Measurements from ENCODE around the gene RGS9.
"Not testable (repeated sequence)": the region's sequence is repeated elsewhere in the genome, so short reads cannot be mapped to it uniquely, and the experiment has no call there.

RGS9 gene

DNA sequence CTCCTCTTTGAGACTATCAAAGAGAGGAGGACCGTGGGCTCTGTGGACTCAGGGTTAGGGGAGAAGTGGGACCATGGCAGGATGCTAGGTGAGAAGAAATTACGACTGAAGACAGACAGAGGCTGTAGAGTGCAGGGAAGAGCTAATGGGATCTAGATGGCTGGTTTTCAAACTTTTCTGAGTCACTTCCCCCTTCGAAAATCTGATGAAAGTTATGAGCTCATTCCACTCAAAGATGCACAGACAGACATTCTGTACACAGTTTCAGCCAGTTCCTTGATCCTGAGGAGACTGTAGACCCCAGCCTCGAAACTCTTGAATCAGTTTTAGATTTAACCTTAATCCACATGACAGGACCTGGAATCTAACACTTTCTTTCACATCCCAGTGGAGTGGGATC lies 40.7 kb downstream of the RGS9 start:
- Mint-ChIP-seq H3K4me1 (ENCODE audit: low read depth) (peaks cover 64% of the 10 kb centered on the region), H3K27me3 (no peaks in the 10 kb centered on the region), H3K27ac (peak overlapping the region; percentile 2), H3K9me3 (peaks cover 5% of the 10 kb centered on the region), H3K36me3 (ENCODE audit: low read depth) (no peaks in the 10 kb centered on the region), H3K4me3 (no peak overlapping the region)

DNA sequence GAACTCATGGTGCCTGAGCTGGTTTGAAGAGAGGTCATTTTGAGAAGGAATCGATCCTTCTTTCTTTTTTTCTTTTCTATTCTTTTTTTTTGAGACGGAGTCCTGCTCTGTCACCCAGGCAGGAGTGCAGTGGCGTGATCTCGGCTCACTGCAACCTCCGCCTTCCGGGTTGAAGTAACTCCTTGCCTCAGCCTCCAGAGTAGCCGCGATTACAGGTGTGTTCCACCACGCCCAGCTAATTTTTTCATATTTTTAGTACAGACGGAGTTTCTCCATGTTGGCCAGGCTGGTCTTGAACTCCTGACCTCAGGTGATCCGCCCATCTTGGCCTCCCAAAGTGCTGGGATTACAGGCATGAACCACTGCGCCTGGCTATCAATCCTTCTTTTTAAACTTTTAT lies 43.1 kb downstream of the RGS9 start:
- H3K9me3 Mint-ChIP-seq; H3K27me3 Mint-ChIP-seq; H3K36me3 Mint-ChIP-seq (ENCODE audit: low read depth): not testable (repeated sequence)
- Mint-ChIP-seq H3K4me1 (ENCODE audit: low read depth) (peaks cover 73% of the 10 kb centered on the region), H3K4me3 (peak overlapping the region; percentile 37), H3K27ac (peak overlapping the region; percentile 92)

DNA sequence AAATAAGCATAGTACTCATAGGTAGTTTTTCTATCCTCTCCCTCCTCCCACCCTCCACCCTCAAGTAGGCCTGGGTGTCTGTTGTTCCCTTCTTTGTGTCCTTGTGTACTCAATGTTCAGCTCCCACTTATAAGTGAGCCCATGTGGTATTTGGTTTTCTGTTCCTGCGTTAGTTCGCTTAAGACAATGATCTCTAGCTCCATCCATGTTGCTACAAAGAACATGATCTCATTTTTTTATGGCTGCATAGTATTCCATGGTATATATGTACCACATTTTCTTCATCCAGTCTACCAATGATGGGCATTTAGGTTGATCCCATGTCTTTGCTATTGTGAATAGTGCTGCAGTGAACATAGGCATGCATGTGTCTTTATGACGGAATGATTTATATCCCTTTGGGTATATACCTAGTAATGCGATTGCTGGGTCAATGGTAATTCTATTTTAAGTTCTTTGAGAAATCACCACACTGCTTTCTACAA lies 43.6 kb downstream of the RGS9 start:
- H3K27me3 Mint-ChIP-seq; H3K36me3 Mint-ChIP-seq (ENCODE audit: low read depth); H3K9me3 Mint-ChIP-seq: not testable (repeated sequence)
- peak overlapping the region; percentile 92 for H3K27ac Mint-ChIP-seq
- H3K4me3 Mint-ChIP-seq: peak overlapping the region; percentile 17
- peaks cover 73% of the 10 kb centered on the region for H3K4me1 Mint-ChIP-seq (ENCODE audit: low read depth)

DNA sequence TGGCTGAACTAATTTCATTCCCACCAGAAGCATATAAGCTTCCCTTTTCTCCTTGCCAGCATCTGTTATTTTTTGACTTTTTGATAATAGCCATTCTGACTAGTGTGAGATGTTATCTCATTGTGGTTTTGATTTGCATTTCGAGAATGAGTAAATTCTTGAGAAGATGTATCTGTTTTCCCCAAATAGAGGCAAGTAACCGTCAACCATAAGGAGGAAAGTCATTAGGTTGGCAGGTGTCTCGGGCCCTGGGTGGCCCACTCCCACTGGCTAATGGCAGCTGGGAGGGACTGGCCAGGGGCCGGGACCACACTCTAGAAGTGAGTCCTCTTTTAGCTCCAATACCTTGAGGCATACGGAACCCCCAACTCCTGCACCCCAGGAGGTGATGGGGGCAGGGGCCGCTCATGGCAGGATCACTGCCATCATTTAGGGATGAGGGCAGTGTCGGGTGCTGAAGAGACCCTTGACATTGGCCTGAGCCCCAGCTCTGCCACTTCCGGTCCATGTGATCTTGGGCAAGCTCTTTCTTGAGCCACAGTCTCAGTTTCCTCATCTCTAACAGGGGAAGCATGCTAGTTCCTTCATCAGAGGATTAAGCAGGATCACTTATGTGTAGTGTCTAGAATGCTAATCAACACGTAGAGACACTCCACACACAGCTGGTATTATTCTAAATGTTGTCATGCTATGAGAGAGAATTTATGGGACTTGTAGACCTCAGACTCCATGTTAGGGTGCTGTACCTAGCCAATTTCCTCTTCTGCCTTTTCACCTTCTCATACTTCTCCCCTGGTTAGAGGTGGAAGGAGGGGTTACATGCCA lies 44.3 kb downstream of the RGS9 start:
- H3K4me1 Mint-ChIP-seq (ENCODE audit: low read depth): peaks cover 71% of the 10 kb centered on the region
- no peaks in the 10 kb centered on the region for H3K36me3 Mint-ChIP-seq (ENCODE audit: low read depth)
- H3K4me3 Mint-ChIP-seq: peak overlapping the region; percentile 17
- H3K9me3 Mint-ChIP-seq: peaks cover 5% of the 10 kb centered on the region
- H3K27me3 Mint-ChIP-seq: peaks cover 7% of the 10 kb centered on the region
- peak overlapping the region; percentile 92 for H3K27ac Mint-ChIP-seq

DNA sequence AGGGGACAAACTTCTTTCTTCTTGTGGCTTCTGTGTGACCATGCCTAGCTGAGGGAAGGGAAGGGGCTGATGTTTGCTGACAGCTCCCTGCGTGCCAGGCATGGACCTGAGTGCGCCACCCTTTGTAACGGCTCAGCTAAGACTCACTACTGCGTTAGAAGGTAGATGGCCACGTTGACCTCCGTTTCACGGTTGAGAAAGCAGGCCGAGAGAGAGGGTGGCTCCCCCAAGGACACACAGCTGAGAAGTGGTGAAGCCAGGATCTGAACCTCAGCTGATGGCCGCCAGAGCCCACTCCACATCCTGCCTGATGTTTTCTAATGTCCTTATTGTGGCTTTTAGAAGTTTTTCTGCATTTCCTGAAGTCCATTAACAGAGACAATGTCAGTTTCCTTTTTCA lies 45.1 kb downstream of the RGS9 start:
- Mint-ChIP-seq H3K27ac (peak overlapping the region; percentile 92), H3K4me3 (no peak overlapping the region), H3K27me3 (peaks cover 7% of the 10 kb centered on the region), H3K9me3 (peaks cover 5% of the 10 kb centered on the region), H3K36me3 (ENCODE audit: low read depth) (no peaks in the 10 kb centered on the region), H3K4me1 (ENCODE audit: low read depth) (peaks cover 63% of the 10 kb centered on the region)

DNA sequence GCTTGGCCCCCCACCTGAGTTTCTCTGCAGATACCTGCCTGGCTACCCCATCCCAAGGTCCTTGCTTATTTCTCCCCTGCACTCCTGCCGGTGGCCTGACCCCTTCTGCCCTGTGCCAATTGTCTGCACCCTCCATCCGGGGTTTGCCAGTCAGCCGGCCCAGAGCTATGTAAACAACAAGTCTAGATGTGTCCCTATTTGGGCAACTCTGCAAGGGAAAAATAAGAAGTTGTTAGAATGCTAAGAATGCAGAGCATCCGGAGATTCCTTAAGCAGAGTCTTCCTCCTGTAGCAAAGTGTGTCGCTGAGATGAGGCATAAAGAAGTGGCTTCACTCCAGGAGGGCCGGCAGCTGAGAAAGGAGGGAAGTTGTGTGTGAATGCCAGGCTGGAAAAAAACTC lies 46.6 kb downstream of the RGS9 start:
- H3K36me3 Mint-ChIP-seq (ENCODE audit: low read depth): no peaks in the 10 kb centered on the region
- H3K27ac Mint-ChIP-seq: no peak overlapping the region
- no peaks in the 10 kb centered on the region for H3K9me3 Mint-ChIP-seq
- no peak overlapping the region for H3K4me3 Mint-ChIP-seq
- H3K4me1 Mint-ChIP-seq (ENCODE audit: low read depth): peaks cover 51% of the 10 kb centered on the region
- peaks cover 7% of the 10 kb centered on the region for H3K27me3 Mint-ChIP-seq

DNA sequence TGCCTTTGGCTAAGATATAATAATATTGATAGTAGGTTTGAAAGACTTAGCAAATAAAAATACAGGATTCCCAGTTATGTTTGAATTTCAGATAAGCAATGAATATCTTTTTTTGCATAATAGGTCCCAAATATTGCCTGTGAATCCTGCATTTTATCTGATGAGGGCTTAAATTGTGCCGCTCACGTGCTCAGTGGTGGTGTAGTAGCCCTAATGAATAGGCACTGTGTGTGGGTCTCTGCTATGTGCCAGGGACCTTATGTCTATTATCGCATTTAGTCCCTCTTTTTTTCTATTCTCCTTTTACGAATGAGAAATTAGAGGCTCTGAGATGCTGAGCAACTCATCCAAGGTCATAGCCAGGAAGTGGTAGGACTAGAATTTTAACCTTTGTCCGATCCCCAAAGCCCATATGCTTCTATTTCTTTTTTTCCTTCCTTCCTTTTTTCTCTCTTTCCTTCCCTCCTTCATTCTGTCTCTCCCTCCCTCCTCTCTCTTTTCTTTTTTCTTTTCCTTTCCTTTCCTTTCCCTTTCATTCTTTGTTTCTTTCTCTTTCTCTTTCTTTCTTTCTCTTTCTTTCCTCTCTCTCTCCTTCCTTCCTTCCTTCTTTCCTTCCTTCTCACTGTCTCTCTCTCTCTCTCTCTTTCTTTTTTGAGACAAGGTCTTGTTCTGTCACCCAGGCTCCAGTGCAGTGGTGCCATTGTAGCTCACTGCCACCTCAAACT lies 47.2 kb downstream of the RGS9 start:
- Mint-ChIP-seq H3K27ac (no peak overlapping the region), H3K9me3 (no peaks in the 10 kb centered on the region), H3K36me3 (ENCODE audit: low read depth) (no peaks in the 10 kb centered on the region), H3K27me3 (peaks cover 7% of the 10 kb centered on the region), H3K4me1 (ENCODE audit: low read depth) (peaks cover 44% of the 10 kb centered on the region), H3K4me3 (no peak overlapping the region)

DNA sequence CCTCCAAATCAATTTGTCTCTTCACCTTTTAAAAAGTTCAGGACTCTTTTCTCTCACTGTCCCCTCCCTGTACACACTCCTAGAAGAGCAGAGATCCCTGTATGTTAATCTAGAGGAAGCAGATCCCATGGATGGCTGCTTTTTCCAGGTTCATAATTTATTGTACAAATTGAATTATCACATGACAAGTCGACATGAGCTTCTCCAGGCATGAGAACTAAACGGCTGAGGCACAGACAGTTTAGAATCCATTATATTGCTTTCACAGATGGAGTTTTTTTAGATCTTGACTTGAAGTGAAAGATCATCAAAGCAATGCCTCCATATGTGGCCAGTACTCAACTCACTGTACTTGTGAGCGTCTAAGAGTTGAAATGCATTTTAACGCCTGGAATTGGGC lies 47.9 kb downstream of the RGS9 start:
- no peaks in the 10 kb centered on the region for H3K36me3 Mint-ChIP-seq (ENCODE audit: low read depth)
- H3K27me3 Mint-ChIP-seq: peaks cover 7% of the 10 kb centered on the region
- no peaks in the 10 kb centered on the region for H3K9me3 Mint-ChIP-seq
- H3K4me3 Mint-ChIP-seq: no peak overlapping the region
- no peak overlapping the region for H3K27ac Mint-ChIP-seq
- peaks cover 38% of the 10 kb centered on the region for H3K4me1 Mint-ChIP-seq (ENCODE audit: low read depth)

DNA sequence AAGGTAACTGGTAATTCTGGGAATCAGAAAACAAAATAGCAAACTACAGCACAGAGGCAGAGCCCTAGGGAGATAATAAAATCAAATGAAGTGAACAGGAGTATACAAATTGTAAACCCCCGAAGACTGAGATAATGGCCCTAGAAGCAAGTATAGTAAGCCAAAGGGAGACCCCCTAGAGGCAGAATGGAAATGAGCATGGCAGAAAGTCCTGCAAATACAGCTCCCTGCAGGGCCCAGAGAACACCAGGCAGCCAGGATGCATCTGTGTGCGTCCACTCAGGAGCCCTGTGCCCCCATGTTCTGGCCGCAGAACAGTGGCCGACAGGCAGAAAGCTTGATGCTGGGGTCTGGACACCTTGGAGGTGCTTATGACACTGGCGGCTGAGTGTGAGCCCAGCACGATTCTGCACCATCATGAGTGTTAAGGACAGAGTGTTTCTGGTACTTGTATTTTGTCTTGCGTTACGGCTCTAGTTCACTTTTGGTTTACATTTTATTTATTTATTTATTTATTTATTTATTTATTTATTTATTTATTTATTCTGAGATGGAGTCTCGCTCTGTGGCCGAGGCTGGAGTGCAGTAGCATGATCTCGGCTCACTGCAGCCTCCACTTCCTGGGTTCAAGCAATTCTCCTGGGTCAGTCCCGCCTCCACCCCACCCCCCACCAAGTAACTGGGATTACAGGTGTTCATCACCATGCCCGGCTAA lies 48.7 kb downstream of the RGS9 start:
- Mint-ChIP-seq H3K36me3 (ENCODE audit: low read depth) (no peaks in the 10 kb centered on the region), H3K27me3 (peaks cover 7% of the 10 kb centered on the region), H3K9me3 (no peaks in the 10 kb centered on the region), H3K4me3 (no peak overlapping the region), H3K4me1 (ENCODE audit: low read depth) (peaks cover 30% of the 10 kb centered on the region), H3K27ac (no peak overlapping the region)

DNA sequence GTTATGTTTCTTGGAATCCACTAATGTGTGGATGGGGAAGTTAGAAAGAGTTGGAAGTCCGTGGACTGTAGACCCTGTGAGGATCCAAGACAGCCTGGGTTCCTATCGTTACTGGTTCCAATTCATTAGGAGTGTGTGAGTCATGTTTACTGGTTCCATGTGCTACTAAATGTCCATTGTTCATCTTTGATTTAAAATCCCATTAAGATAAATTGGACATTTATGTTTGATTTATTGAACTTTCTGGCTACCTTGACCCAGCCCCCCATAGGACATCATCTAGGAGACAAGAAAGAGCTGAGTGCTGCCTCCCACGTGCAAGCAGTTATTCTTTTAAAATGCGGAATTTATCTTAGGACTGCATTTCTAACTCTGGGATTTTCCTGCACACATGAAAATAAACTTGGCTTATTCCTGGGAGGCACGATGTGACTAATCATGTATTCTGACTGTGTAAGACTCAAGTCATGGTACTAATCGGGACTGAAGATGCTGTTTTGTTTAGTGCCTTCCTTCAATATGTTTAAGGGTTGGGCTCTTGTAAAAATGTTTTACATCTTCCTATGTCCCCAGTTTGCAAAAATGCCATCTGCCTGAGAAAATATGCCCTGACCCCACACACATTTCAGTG lies 53.4 kb downstream of the RGS9 start:
- Mint-ChIP-seq H3K27ac (peak overlapping the region; percentile 36), H3K4me1 (ENCODE audit: low read depth) (peaks cover 31% of the 10 kb centered on the region), H3K27me3 (no peaks in the 10 kb centered on the region), H3K9me3 (no peaks in the 10 kb centered on the region), H3K36me3 (ENCODE audit: low read depth) (no peaks in the 10 kb centered on the region), H3K4me3 (no peak overlapping the region)

DNA sequence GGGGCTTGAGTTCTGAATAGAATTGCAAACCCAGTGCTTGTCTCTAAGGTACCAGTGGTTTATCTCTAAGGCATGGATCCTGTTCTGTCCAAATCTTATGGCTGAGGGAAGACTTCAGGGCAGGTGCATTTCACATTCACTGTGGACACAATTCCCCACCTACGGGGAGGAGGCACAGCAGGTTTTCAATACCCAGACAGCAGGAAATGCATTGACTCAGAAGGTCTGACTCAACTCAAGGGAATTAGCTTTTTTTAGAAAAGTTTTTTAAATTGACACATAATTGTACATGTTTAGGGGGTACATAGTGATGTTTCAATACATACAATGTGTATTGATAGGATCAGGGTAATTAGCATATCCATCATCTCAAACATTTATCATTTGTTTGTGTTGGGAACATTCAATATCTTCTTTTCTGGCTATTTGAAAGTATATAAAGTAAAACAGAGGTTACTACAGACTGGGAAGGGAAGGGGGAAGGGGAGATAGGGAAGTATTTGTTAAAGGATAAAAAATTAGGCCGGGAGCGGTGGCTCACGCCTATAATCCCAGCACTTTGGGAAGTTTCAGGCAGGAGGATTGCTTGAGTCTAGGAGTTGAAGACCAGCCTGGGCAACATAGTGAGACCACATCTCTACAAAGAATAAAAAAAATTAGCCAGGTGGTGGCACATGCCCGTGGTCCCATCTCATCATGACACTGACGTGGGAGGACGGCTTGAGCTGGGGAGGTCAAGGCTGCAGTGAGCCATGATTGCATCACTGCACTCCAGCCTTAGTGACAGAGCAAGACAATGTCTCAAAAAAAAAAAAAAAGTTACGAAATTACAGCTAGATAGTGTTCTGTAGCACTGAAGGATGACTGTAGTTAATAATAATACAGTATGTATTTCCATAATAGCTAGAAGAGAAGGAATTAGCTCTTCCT lies 54.9 kb downstream of the RGS9 start:
- H3K36me3 Mint-ChIP-seq (ENCODE audit: low read depth): no peaks in the 10 kb centered on the region
- H3K4me3 Mint-ChIP-seq: no peak overlapping the region
- peak overlapping the region; percentile 84 for H3K27ac Mint-ChIP-seq
- peaks cover 44% of the 10 kb centered on the region for H3K4me1 Mint-ChIP-seq (ENCODE audit: low read depth)
- H3K9me3 Mint-ChIP-seq: no peaks in the 10 kb centered on the region
- no peaks in the 10 kb centered on the region for H3K27me3 Mint-ChIP-seq

DNA sequence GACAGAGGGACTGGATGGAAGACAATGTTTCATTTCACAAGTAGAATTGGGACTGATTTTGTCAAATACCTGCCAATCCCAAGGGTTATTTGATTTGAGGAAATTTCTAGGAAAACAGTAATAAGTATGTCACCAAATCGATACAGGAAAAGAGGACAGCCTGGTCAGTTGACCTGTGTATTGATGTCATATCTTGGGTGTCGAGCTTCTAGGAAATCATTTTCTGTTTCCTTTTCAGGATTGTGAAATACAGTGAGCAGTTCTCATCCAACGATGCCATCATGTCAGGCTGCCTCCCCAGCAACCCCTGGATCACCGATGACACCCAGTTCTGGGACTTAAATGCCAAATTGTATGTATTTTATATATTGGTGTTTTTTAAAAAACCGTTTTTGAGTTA lies 56.1 kb downstream of the RGS9 start:
- Mint-ChIP-seq H3K36me3 (ENCODE audit: low read depth) (no peaks in the 10 kb centered on the region), H3K27ac (no peak overlapping the region), H3K9me3 (no peaks in the 10 kb centered on the region), H3K27me3 (no peaks in the 10 kb centered on the region), H3K4me1 (ENCODE audit: low read depth) (peaks cover 55% of the 10 kb centered on the region), H3K4me3 (no peak overlapping the region)

DNA sequence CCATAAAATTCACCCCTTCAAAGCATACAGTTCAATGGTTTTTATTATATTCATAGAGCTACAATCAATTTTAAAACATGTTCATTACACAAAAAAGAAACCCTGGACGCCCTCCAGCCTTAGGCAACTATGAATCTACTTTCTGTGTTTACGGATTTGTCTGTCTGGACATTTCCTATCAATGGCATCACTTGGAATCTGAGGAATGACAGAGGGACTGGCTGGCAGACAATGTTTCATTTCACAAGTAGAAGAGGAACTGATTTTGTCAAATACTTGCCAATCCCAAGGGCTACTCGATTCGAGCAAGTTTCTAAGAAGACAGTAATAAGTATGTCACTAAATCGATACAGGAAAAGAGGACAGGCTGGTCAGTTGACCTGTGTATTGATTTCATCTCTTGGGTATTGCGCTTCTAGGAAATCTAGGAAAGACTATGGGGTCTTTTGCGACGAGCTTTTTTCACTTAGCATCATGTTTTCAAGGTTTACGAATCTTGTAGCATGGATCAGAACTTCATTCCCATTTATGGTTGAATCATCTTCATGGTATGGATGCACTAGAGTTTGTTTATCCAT lies 56.6 kb downstream of the RGS9 start:
- Mint-ChIP-seq H3K36me3 (ENCODE audit: low read depth) (no peaks in the 10 kb centered on the region), H3K4me3 (no peak overlapping the region), H3K27me3 (no peaks in the 10 kb centered on the region), H3K4me1 (ENCODE audit: low read depth) (peaks cover 60% of the 10 kb centered on the region), H3K27ac (peak overlapping the region; percentile 32), H3K9me3 (no peaks in the 10 kb centered on the region)

Measured in stimulated activated naive CD8-positive, alpha-beta T cell treated with anti-CD3 and anti-CD28 coated beads, Interleukin-15, Interleukin-2, amounts not matched to agents 100 ng/mL and 50 ng/mL, for 24 hours (primary cell).